Activated CD8-positive, alpha-beta T cell treated with anti-CD3 and anti-CD28 coated beads for 36 hours (primary cell): ENCODE measurements around the gene PLAC8L1. TPM values are rescaled to one million over a fixed set of nuclear protein-coding genes. Genes with fewer than 3 reads are reported as not detected.
"Not testable (repeated sequence)": the region's sequence is repeated elsewhere in the genome, so short reads cannot be mapped to it uniquely, and the experiment has no call there.

Experiments
- ATAC-seq: fragments of 200-7000 bp; cut with Tn5 transposase; one replicate; pipeline ENCODE4 v1.10.0; 2021; ENCODE audit warnings: mild to moderate bottlenecking, moderate library complexity
- CTCF ChIA-PET: fragments of 350-600 bp; sonication (Branson Sonifier 250); formaldehyde crosslinking; loops from one replicate; lab custom pipeline; 2021; ENCODE audit warnings: antibody characterized with exemption; lab: Charles Lee
- POLR2A ChIA-PET: fragments of 350-600 bp; sonication (Branson Sonifier 250); formaldehyde crosslinking; loops from one replicate; lab custom pipeline; 2021; ENCODE audit warnings: antibody characterized with exemption; lab: Charles Lee
- DNase-seq: peaks from one replicate; pipeline ENCODE4 v3.0.0-alpha.2; 2020
- H3K27ac Mint-ChIP-seq: one replicate; pipeline ENCODE4 v1.8.0; 2021; ENCODE audit warnings: mild to moderate bottlenecking, mixed read lengths
- H3K27me3 Mint-ChIP-seq: one replicate; pipeline ENCODE4 v1.8.0; 2021; ENCODE audit warnings: mixed read lengths
- H3K36me3 Mint-ChIP-seq: one replicate; pipeline ENCODE4 v1.8.0; 2021; ENCODE audit warnings: low read depth, mixed read lengths
- H3K4me1 Mint-ChIP-seq: one replicate; pipeline ENCODE4 v1.8.0; 2021; ENCODE audit warnings: low read depth, mixed read lengths
- H3K4me3 Mint-ChIP-seq: one replicate; pipeline ENCODE4 v1.8.0; 2021; ENCODE audit warnings: mild to moderate bottlenecking, moderate library complexity, mixed read lengths
- H3K9me3 Mint-ChIP-seq: one replicate; pipeline ENCODE4 v1.8.0; 2021; ENCODE audit warnings: mixed read lengths
- CTCF ChIP-seq: fragments of 200-600 bp; IDR thresholded peaks from one replicate; pipeline ENCODE4 v1.8.0; 2022; ENCODE audit warnings: antibody characterized with exemption, mild to moderate bottlenecking
- intact Hi-C: fragments of 100-400 bp; cut with micrococcal nuclease; formaldehyde crosslinking; loops from one replicate; pipeline ENCODE4 v1.10.0; 2022
- total RNA-seq, 2 experiments: library from RNA; stranded (reverse); gene quantifications; one replicate each; pipeline ENCODE4 v1.2.3, GENCODE V29; 2021

Gene PLAC8L1
- total RNA-seq, 2 experiments from 2014 or later: 0.61 TPM; not detected in 1

GRCh38 chr5:146111409-146111808, 6.0 kb upstream of the PLAC8L1 start:
- ATAC-seq: no peak
- H3K27ac Mint-ChIP-seq: no peak overlapping the region

GRCh38 chr5:146109379-146109778, 4.0 kb upstream of the PLAC8L1 start:
- no peak for ATAC-seq
- POLR2A ChIA-PET: no interaction called here
- H3K9me3 Mint-ChIP-seq: no peaks in the 10 kb centered on the region

More at GRCh38 chr5:146111409-146111808, 6.0 kb upstream of the PLAC8L1 start:
- peaks cover 12% of the 10 kb centered on the region for H3K36me3 Mint-ChIP-seq
- ChIA-PET CTCF (interaction anchor here (0.7 kb wide), 1 partner anchor 31 kb away, joined by 3 read pairs; no protein-coding TSS in a partner anchor), POLR2A (no interaction called here)
- H3K4me1 Mint-ChIP-seq: peaks cover 3% of the 10 kb centered on the region
- no peak for TF ChIP-seq CTCF
- DNase-seq: no peak
- no peaks in the 10 kb centered on the region for H3K27me3 Mint-ChIP-seq
- intact Hi-C loops: no loop called here
- no peak overlapping the region for H3K4me3 Mint-ChIP-seq
- H3K9me3 Mint-ChIP-seq: no peaks in the 10 kb centered on the region

GRCh38 chr5:146108870-146109269, 3.5 kb upstream of the PLAC8L1 start:
- H3K4me1 Mint-ChIP-seq, ATAC-seq, H3K4me3 Mint-ChIP-seq, H3K27ac Mint-ChIP-seq, H3K9me3 Mint-ChIP-seq, intact Hi-C loops, DNase-seq, H3K27me3 Mint-ChIP-seq: not testable (repeated sequence)
- peaks cover 13% of the 10 kb centered on the region for H3K36me3 Mint-ChIP-seq
- ChIA-PET POLR2A (interaction anchor here (0.7 kb wide), 1 partner anchor 11 kb away, joined by 3 read pairs; no protein-coding TSS in a partner anchor), CTCF (interaction anchor here (0.6 kb wide), 1 partner anchor 312 kb away, joined by 3 read pairs; no protein-coding TSS in a partner anchor)

More at GRCh38 chr5:146109379-146109778, 4.0 kb upstream of the PLAC8L1 start:
- Mint-ChIP-seq H3K27me3 (no peaks in the 10 kb centered on the region), H3K36me3 (peaks cover 14% of the 10 kb centered on the region), H3K27ac (no peak overlapping the region), H3K4me1 (peaks cover 3% of the 10 kb centered on the region), H3K4me3 (no peak overlapping the region)
- no peak for DNase-seq
- no peak for TF ChIP-seq CTCF
- intact Hi-C loops: no loop called here
- CTCF ChIA-PET: interaction anchor here (0.6 kb wide), 1 partner anchor 311 kb away, joined by 3 read pairs; no protein-coding TSS in a partner anchor

GRCh38 chr5:146107901-146108300, 2.5 kb upstream of the PLAC8L1 start:
- DNase-seq: no peak
- ChIA-PET POLR2A (no interaction called here), CTCF (no interaction called here)
- Mint-ChIP-seq H3K27me3 (no peaks in the 10 kb centered on the region), H3K27ac (no peak overlapping the region), H3K4me3 (no peak overlapping the region), H3K4me1 (peaks cover 3% of the 10 kb centered on the region), H3K36me3 (peaks cover 9% of the 10 kb centered on the region), H3K9me3 (no peaks in the 10 kb centered on the region)
- no peak for TF ChIP-seq CTCF
- ATAC-seq: no peak
- intact Hi-C loops: no loop called here

- Mint-ChIP-seq H3K4me3 (no peak overlapping the region), H3K27ac (no peak overlapping the region), H3K36me3 (peaks cover 6% of the 10 kb centered on the region), H3K4me1 (no peaks in the 10 kb centered on the region), H3K27me3 (no peaks in the 10 kb centered on the region), H3K9me3 (no peaks in the 10 kb centered on the region)
- ATAC-seq (no peak), DNase-seq (no peak)
- intact Hi-C loops: no loop called here
- CTCF ChIA-PET: no interaction called here
- POLR2A ChIA-PET: no interaction called here
- TF ChIP-seq CTCF: no peak
These were observed 1.8 kb downstream of the PLAC8L1 start for GRCh38 chr5:146103594-146103993.
